HuH-7.5 (cell line): Measurements from ENCODE around the gene SLC9A8.
A peak's percentile ranks its signal among the peaks of the same experiment; 100 is the strongest.

Source experiments
- DNase-seq: peaks from one replicate; pipeline ENCODE4 v3.0.0; 2011; ENCODE audit warnings: low spot score

SLC9A8 gene

DNA sequence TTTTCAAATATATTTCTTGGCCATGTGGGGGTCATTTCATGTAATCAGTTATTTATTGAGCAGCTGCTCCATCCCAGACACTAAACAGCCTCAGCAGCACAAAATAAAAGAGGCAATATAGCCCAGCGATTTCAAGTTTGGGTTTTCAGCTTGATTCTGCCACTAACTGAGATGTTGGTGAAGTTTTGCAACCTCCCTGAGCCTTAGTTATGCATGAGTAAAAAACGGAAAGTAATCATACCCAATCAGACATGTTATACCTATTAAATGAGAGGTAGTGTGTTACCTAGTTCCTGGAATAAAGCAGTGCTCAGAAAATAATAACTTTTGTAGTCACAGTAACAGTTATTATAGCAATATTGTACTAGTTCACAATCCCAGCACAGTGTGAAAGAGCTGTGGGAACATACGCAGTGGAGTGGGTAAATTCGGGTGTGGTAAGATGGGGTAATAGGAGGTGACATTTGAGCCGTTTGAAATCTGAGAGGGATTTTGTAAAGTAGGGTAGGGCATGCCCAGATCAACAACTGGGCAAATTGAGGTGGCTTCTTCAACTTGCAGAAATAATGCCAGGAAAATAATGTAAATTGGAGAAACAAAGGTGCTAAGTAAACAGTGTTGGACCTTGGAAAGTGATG lies 1.5 kb downstream of the SLC9A8 start:
- no peak for DNase-seq

DNA sequence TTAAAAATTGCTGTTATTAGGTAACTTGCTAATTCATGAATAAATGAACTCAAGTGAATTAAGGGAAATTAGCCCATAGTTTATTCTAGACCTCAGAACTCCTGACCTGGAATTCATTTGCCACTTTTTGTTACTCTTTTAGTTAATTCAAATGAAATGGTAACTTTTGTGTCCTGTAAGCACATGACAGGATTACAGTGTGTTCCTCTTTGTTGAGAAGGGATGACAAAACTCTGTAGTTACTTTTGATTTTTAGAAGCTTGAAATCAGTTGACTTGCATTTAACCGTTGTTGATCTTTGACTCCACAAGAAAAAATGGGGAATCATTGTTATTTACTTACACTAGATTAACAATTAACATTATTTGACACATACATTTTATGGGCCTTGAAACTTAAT lies 6.2 kb downstream of the SLC9A8 start:
- DNase-seq: no peak

DNA sequence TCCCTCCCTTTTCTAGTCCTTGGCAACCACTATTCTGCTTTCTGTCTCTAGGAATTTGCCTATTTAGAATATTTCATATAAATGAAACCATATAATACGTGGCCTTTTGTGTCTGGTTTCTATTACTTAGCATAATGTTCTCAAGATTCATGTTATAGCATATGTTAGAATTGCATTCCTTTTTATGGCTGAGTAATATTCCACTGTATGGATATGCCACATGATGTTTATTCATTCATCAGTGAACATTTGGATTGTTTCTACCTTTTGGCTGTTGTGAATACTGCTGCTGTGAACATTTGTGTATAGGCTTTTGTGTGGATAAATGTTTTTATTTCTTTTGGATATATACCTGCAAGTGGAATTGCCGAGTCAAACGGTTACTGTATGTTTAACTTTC lies 7.1 kb downstream of the SLC9A8 start:
- DNase-seq: no peak

DNA sequence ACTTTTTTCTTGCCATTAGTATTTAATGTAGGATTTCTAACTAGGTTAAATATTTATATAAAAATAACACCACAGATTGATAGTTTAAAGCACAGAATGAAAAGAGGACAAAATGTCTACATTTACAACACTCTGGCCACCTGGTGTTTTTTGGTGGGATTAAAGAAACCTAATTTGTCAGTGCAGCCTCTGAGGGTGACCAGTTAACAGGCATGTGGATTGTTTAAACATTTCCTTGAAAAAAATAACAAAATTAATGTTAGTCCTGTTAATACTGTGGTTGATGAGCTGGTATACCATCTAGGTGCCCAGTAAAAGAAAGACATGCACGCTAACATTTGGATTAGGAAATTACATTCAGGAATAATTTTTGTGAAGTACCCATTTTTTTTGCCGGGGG lies 8.8 kb downstream of the SLC9A8 start:
- no peak for DNase-seq

DNA sequence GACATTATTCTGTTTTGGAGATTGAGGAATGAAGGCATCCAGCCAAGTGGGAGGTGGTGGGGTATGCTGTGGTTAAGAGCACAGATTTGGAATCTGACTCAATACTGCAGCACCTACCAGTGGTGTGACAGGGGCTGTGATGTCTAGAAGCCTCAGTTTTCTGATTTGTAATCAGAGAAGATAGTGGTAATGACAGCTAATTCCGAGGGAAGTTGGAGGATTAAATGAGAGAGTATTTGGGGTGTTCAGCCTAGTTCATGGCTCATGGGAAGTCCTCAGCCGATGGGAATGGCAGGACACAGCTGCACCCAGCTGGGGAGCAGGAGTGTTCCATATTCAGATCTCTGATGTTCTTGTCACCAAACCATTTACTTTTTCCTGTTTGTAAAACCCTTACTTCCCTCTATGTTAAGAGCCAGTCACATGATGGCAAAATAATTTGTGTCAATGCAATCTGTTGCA lies 9.3 kb downstream of the SLC9A8 start:
- no peak for DNase-seq

DNA sequence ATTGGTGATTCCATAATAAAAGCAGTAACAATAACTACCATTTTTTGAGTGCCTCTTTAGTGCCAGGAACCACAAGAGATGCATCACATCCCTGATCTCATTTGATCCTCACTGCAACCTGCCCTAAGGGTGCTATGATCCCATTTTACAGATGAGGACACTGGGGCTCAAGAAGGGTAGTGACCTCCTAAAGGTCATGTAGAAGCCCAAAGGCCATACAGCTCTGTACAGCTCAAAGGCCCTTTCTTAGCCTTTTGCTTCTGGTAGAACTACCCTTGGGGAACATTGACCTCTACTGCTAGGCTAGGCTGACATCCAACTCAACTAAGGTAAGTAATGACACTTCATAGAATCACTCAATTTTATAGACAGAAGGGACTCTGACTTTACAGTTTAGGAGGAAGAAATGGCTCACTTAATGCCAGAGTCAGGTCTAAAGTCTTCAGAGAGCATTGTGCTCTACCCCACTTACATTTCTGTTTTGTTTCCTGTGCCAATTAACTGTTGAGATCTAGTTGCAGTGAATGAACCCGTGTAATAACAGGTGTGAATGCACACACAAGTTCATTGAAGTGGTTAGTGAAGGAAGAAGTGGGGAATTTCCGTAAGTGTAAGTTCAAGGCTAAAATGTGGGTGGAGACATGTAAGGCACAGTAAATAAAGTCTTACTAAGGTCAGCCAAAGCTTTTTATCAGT lies 10.7 kb downstream of the SLC9A8 start:
- DNase-seq: no peak

DNA sequence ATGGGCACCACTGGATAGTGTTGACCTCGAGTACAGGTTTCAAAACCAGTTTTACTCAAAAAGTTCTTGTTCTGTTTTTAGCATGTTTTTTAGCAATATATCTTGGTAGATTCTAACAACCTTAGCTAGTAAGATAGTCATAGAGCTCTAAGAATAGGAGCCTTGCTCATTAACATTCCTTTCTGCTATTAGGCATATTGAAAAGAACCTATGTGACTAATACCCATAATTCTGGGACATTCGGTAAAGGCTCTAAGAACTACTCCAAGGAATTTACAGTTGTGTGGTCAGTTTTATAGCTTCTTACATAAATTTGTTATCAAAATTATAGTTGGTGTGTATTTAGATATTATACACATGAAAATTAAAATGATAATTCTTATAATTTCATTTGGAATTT lies 11.6 kb downstream of the SLC9A8 start:
- no peak for DNase-seq

DNA sequence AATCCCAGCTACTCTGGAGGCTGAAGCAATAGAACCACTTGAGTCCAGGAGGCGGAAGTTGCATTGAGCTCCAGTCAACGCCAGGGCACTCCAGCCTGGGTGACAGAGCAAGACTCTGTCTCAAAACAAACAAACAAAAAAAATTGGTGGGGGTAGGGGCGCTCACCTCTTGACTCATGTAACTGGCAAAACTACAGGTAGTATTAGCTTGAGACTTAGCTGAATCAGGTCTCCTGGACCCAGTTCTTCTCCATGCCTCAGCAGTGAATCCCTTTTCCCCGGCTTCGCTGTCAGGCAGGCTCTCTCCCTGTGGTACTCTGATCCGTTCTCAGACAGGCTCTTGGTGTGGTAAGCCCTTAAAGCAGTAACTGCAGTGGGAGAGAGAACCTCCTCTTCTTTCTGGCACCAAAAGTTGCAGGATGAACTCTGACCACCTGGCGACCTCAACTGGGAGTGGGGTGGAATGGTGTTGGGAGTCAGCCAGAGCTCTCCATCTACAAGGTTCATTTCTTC lies 12.9 kb downstream of the SLC9A8 start:
- peak; percentile 36 for DNase-seq

DNA sequence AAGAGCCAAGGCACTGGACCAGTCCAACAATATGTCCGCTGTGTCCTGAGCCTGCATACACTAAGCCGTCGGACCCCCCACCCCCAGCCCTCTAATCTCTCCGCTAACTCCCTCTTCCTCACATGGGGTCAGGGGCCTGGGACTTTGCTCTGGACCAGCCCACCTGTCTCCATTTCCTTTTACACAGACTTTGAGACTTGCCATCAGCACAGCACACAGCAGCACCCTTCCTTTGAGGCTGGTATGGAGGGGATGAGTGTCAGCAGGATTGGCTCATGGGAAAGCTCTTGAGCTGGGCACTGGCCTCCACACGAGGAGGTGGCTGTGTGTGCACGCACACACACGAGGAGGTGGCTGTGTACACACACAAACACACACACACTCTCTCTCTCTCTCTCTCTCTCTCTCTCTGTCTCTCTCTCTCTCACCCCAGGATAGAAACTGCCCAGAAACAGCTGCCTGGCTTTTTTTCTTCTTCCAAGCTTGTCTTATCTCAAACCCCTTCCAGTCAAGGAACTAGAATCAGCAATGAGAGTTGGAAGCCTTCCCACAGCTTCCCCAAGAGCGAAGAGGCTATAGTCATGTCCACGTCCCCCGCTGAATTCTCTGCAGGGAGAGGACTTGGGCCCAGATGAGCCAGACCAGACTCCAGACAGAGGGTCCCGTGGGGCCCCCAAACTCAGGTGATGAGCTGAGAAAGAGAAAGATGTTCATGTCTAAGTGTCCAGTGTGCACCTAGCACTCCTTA lies 18.6 kb downstream of the SLC9A8 start:
- no peak for DNase-seq

DNA sequence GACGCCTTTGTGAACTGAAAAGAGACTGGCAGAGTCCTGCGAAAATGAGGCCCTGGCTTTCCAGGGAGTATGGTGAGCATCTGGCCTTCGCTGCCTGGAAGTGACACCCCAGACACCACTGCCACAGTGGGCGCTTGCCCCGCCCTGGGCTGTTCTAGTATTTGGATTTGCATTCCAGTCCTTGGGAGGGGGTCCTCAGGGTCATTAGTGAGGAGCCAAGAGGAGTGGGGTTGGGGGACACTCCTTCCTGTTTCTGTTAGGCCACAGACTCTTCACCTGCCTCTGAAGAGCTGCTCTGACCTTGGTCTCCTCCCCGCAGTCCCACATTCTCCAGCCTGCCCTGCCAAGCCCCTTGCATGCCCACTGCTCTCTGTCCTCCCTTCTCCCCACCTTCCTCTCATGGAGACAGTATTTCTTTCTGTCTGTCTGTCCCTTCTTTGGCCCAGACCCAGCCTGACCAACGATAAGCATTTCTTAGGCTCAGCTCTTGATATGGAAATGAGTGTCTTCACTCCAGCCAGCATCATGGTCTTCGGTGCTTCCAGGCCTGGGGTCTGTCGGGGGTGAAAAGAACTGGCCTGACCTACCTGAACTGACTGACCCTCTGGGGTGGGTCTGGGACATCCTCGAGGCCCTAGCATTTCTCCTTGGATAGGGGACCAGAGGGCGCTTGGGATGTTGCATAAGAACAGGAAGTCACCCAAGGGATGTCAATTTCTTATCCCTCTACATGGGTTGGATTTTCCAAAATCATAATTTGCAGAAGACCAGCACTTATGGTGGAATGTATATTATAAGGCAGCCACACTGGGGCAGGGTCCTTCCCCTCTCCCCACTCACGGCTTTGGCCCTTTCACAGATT lies 19.4 kb downstream of the SLC9A8 start:
- no peak for DNase-seq

DNA sequence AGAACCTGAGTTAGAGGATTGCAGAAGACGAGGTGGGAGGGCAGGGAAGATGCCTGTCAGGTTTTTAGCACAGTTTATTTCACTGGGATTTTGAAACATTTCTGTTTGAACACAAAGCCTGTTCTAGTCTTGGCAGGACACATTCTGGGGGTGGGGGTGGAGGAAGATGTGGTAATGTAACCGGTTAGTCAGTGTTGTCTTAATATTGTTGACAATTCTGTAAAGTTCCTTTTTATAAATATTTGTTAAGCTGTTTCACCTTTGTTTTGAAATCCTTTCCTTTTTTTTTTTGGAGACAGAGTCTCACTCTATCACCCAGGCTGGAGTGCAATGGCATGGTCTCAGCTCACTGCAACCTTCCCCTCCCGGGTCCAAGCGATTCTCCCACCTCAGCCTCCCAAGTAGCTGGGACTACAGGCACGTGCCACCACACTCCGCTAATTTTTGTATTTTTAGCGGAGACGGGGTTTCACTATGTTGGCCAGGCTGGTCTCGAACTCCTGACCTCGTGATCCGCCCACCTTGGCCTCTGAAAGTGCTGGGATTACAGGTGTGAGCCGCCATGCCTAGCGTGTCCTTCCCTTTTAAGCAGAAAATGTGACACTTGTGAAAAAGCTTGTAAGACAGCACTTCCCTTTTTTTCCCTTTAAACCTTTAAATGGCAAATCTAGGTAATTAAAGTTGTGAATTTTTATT lies 20.2 kb downstream of the SLC9A8 start:
- DNase-seq: peak; percentile 23

DNA sequence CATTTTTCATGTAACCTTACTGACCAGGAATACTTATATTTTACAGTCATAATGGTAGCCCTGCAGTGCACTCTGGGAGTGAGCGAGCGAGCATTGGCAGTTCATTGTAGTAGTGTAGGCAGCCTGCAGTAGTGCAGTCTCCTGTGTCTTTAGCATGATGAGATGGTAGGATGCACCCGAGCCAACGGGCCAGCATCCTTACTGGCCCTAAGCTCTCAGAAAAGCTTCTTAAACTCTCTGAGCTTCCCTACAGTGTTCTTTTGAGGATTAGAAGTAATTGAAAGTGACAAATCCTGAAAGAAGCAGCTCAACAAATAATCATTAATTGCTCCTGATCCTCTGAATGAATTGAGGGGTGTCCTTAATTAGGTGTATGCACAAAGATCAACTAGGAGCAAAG lies 20.9 kb downstream of the SLC9A8 start:
- DNase-seq: no peak

DNA sequence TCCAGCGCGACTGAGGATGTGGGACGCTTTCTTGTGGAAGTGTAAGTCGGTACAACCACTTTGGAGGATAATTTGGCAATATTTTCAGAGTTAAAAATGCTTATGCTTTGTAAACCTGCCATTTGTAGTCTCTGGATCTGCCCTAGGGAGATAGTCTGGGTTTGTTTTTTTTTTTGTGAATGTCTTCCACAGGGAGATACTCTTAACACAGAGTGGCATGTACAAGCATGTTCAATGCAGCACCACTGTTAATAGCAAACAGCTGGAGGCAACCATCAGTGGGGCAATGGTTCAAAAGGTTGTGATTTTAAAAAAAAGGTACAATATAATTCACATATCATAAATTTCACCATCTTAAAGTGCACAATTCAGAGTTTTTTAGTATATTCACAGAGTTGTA lies 22.4 kb downstream of the SLC9A8 start:
- no peak for DNase-seq

DNA sequence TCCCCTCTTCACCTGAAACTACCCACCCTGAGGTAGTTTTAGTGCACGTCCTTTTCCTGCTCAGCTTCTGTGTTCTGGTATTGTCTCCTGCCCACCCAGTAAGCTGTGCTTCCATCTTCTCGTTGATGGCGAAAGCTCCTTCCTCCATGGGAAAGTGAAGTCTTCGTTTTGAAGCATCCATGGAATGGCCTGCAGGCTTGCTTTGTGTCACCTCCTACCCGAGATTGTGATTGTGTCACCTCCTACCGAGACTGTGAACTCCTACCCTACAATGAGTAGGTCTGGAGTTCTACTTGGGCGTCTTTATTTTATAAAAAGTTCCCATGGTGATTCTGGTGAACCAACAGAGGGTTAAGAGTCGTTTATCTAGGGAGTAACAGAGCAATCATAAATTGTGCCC lies 25.9 kb downstream of the SLC9A8 start:
- DNase-seq: no peak

DNA sequence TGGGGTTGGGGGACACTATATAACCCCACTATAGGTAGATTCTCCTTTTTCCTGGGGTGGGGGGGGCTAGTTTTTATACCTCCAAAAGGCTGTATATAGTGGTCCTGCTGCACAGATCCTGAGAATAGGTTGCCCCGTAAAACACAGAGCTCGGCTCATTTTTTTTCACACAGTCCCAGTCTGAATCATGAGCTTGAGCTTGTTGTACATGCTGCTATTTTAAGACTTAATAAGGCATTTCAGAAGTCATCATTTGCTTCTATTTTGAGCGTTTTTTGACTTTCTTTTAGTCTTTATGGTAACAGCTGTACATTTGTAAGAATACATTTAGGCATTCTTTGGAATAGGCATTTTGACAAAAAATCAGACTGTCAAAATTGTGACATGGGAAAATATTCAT lies 30.5 kb downstream of the SLC9A8 start:
- DNase-seq: no peak

DNA sequence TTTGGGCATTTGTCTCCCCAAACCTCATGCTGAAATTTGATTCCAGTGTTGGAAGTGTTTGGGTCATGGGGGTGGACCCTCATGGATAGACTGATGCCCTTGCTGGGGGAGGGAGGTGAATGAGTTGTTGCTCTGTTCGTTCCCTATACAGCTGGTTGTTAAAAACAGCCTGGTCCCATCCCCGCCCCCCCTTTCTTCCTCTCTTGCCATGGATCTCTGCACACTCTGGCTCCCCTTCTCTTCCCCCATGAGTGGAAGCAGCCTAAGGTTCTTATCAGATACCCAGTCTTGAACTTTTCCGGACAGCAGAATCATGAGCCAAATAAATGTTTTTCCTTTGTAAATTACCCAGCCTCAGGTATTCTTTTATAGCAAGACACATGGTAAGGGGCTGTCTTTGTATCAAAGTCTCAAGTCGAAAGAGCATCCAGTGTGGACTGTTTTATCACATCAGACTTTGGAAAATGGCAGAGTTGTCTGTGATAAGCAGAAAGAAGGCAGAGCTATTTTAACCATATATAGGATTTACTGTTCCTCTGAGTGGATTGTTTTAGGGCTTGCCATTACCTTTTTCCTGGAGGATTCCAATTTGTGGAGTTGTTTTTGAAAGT lies 31.2 kb downstream of the SLC9A8 start:
- no peak for DNase-seq

DNA sequence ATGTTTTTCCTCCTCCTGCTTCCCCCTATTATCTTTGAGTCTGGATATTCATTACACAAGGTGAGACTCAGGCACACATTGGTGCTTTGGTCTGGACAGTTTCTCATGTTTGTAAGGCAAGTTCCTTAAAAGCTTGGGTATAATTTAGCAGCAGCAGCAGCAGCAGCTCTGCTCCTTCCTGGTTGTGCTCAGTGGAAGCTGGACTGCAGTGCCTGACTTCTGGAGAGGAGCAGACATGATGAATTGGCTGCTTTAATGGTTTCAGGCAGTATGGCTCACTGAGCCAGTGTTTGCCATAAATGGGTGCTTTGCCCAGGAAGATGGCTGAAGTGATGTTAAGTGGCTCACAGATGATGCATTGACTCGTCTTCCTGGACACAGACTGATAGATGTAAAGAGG lies 32.4 kb downstream of the SLC9A8 start:
- no peak for DNase-seq

DNA sequence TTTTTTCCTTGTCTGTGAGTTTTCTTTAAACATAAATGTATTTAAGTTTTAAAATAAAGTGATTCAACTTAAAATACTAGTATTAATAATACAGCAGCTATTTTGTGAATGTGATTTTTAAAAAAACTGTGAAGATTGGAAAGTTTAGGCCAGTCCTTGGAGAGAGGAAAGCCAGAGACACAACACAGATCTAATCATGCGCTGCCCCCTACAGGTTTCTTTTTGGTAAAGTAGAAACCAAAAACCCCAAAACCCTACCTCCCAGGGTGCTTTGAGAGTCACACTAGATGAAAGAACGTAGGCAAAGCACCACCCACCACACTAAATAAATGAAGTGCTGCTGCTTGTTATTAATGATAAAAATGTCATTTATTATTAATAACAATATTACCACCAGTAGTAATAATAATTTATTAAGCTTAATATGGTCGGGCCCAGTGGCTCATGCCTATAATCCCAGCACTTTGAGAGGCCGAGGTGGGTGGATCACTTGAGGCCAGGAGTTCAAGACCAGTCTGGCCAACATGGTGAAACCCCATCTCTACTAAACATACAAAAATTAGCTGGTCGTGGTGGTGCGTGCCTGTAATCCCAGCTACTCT lies 33.7 kb downstream of the SLC9A8 start:
- peak; percentile 47 for DNase-seq

DNA sequence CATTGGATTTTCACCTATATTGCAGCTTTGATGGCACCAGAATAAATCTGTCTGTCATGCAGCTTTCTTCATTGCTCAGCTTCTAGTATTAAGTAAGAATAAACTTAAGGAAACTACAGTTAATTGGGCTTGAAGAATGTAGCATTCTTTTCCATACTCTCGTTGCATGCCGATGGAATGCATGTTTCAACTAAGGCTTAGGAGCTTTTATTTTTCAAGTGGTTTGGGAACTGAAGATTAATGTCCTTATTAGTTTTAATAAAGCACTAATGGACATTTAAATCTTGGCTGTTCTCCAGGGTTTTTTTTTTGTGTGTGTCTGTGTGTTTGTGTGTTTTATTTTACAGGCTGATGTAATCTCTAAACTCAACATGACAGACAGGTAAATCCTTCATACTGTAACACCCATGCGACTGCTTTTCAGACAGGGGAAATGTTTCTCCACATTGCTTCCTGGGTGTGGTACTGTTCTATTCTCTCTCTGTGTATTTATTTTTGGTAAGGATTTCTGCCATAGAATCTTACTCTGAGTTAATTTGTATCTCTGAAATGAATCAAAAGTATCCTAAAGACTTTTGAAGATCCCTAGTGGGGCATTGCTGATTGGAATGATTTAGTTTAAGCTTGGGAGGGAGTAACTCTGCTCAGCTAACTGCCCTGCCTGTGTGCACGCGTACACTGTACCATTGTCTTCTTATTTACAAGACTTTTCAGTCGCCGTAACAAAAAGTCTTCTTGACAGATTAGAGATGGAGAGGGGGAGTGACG lies 38.0 kb downstream of the SLC9A8 start:
- DNase-seq: no peak

DNA sequence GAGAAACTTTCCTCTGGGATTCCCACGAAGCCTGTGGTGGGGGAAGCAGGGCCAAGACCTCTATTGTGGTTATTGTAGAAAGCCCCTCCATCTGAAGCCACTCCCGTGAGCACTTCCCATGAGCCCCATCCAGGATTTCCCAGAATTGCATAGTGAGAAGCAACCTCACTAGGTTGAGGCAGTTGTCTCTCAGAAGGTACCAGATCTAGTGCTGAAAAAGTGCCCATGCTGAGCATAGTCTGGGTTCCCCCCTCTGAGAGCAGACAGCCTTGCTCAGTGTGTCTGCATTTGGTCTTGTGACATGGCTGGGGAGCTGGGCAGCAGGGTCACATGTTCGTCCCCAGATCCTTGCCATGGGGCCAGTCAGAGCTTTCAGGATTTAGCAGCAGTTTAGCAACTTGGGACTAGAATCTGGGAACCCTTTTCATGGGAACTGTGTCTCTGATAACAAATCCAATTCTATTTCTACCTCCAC lies 38.6 kb downstream of the SLC9A8 start:
- no peak for DNase-seq
